SHP77 (cell line): ENCODE data around the gene LCORL.
"Not testable (repeated sequence)": the region's sequence is repeated elsewhere in the genome, so short reads cannot be mapped to it uniquely, and the experiment has no call there.

Experiments
- DNase-seq, 2 experiments: peaks; one replicate each; lab custom pipeline; 2025; lab: John Stamatoyannopoulos, UW

The LCORL gene

GRCh38 chr4:18021720-18022571 is at the start of gene LCORL:
Gene LCORL (minus strand): TSS chr4:18021755. CDS start chr4:18021751, 4 bp downstream.
- peak; percentile 89 to 93 for DNase-seq

- no peak for DNase-seq
Observed at GRCh38 chr4:18069810-18070209, 48.3 kb upstream of the LCORL start.

- DNase-seq = no peak
Observed at GRCh38 chr4:18067031-18067430, 45.5 kb upstream of the LCORL start.

- DNase-seq = no peak
Observed at GRCh38 chr4:18063079-18063478, 41.5 kb upstream of the LCORL start.

- DNase-seq = no peak
Observed at GRCh38 chr4:18057821-18058533, 36.4 kb upstream of the LCORL start.

- DNase-seq = no peak
Observed at GRCh38 chr4:18056030-18056429, 34.5 kb upstream of the LCORL start.

GRCh38 chr4:18052158-18052557 is 30.6 kb upstream of the LCORL start:
- DNase-seq = no peak

GRCh38 chr4:18051281-18051680 is 29.7 kb upstream of the LCORL start:
- no peak for DNase-seq

- no peak for DNase-seq
Observed at GRCh38 chr4:18050448-18050847, 28.9 kb upstream of the LCORL start.

- DNase-seq = no peak
Observed at GRCh38 chr4:18049446-18049845, 27.9 kb upstream of the LCORL start.

GRCh38 chr4:18042754-18043153 is 21.2 kb upstream of the LCORL start:
- DNase-seq = no peak

GRCh38 chr4:18042012-18042411 is 20.5 kb upstream of the LCORL start:
- no peak for DNase-seq

GRCh38 chr4:18041114-18041513 is 19.6 kb upstream of the LCORL start:
- no peak for DNase-seq

GRCh38 chr4:18039113-18039512 is 17.6 kb upstream of the LCORL start:
- no peak for DNase-seq

- not testable (repeated sequence) for DNase-seq
Observed at GRCh38 chr4:18036369-18036768, 14.8 kb upstream of the LCORL start.

- DNase-seq = no peak
Observed at GRCh38 chr4:18034099-18034498, 12.5 kb upstream of the LCORL start.

GRCh38 chr4:18033111-18034085 is 11.8 kb upstream of the LCORL start:
- no peak for DNase-seq

- DNase-seq = no peak
Observed at GRCh38 chr4:18025288-18025687, 3.7 kb upstream of the LCORL start.

GRCh38 chr4:18022572-18023050 is 1.1 kb upstream of the LCORL start:
- no peak for DNase-seq

GRCh38 chr4:18021470-18021719 is 160 bp downstream of the LCORL start:
- DNase-seq = no peak

GRCh38 chr4:18020671-18021469 is 685 bp downstream of the LCORL start:
- DNase-seq = peak; percentile 39 to 44
